H1 (cell line): ENCODE measurements around the gene ZNF775. TPM values are rescaled to one million over a fixed set of nuclear protein-coding genes. Genes with fewer than 3 reads are reported as not detected.
A peak's percentile ranks its signal among the peaks of the same experiment; 100 is the strongest.

Experiments
- CTCF ChIA-PET: fragments of 300-600 bp; sonication (Branson Sonifier 250); formaldehyde crosslinking; loops from one replicate; lab custom pipeline; 2021; ENCODE audit not compliant: partially characterized antibody; lab: Charles Lee
- POLR2A ChIA-PET: fragments of 300-600 bp; sonication (Branson Sonifier 250); formaldehyde crosslinking; loops from one replicate; lab custom pipeline; 2021; ENCODE audit warnings: inconsistent platforms; ENCODE audit not compliant: partially characterized antibody; lab: Charles Lee
- DNase-seq, 2 experiments: peaks; one replicate each; pipeline versions ENCODE4 v3.0.0 to v3.0.0-alpha.2; 2010 to 2022; ENCODE audit warnings: low spot score in 2 of 2, low read depth in 1 of 2, mixed read lengths in 1 of 2
- FAIRE-seq: peaks from 2 replicates; lab custom pipeline; 2011; peaks lifted over from hg19 to GRCh38; lab: Jason Lieb, UNC
- H2AFZ ChIP-seq: 2 replicates; pipeline ENCODE4 v1.8.1; 2012; ENCODE audit warnings: low read length, inconsistent platforms
- H2AK5ac ChIP-seq: 2 replicates; pipeline ENCODE4 v1.6.1; 2013; ENCODE audit warnings: low read depth, low read length
- H2BK120ac ChIP-seq: replicated peaks from 2 replicates; pipeline ENCODE3; 2013; ENCODE audit warnings: low read depth, low read length, inconsistent platforms
- H2BK12ac ChIP-seq: 2 replicates; pipeline ENCODE4 v1.6.1; 2013; ENCODE audit warnings: low read depth, low read length
- H2BK15ac ChIP-seq: 2 replicates; pipeline ENCODE4 v1.6.1; 2013; ENCODE audit warnings: low read length
- H2BK20ac ChIP-seq: 2 replicates; pipeline ENCODE4 v1.6.1; 2013; ENCODE audit warnings: low read length
- H2BK5ac ChIP-seq: 2 replicates; pipeline ENCODE4 v1.6.1; 2013; ENCODE audit warnings: low read depth, low read length
- H3K14ac ChIP-seq: 2 replicates; pipeline ENCODE4 v1.6.1; 2013; ENCODE audit warnings: inconsistent platforms; ENCODE audit not compliant: insufficient read length
- H3K18ac ChIP-seq: 2 replicates; pipeline ENCODE4 v1.6.1; 2013; ENCODE audit warnings: low read length; ENCODE audit errors: extremely low read depth
- H3K23ac ChIP-seq: 2 replicates; pipeline ENCODE4 v1.6.1; 2013; ENCODE audit warnings: inconsistent platforms; ENCODE audit not compliant: insufficient read length
- H3K23me2 ChIP-seq: 2 replicates; pipeline ENCODE4 v1.6.1; 2013; ENCODE audit warnings: low read depth, low read length
- H3K27ac ChIP-seq: 2 replicates; pipeline ENCODE4 v1.6.1; 2011; ENCODE audit warnings: low read depth, low read length, inconsistent platforms
- H3K27me3 ChIP-seq, 4 experiments: replicated peaks in 1 of 4; 1 replicate in 1 of 4; 2 replicates in 3 of 4; pipeline versions ENCODE4 v1.6.1 to v1.8.1; 2011 to 2013; ENCODE audit warnings: low read length in 3 of 4, mild to moderate bottlenecking in 3 of 4, inconsistent platforms in 2 of 4, mixed read lengths in 2 of 4, moderate library complexity in 1 of 4; ENCODE audit not compliant: control insufficient read depth in 3 of 4, insufficient read depth in 3 of 4; ENCODE audit errors: extremely low read depth in 1 of 4
- H3K36me3 ChIP-seq, 4 experiments: 2 replicates each; pipeline versions ENCODE4 v1.6.1 to v1.8.1; 2011 to 2013; ENCODE audit warnings: mild to moderate bottlenecking in 4 of 4, low read length in 3 of 4, moderate library complexity in 2 of 4, control low read depth in 1 of 4, inconsistent platforms in 1 of 4; ENCODE audit not compliant: insufficient read depth in 4 of 4, control insufficient read depth in 2 of 4
- H3K4ac ChIP-seq: replicated peaks from 2 replicates; pipeline ENCODE3; 2013; ENCODE audit warnings: low read length, low read depth, mixed read lengths, inconsistent platforms; ENCODE audit not compliant: insufficient read length
- H3K4me1 ChIP-seq, 4 experiments: replicated peaks in 1 of 4; 1 replicate in 1 of 4; 2 replicates in 3 of 4; pipeline versions ENCODE4 v1.6.1 to v1.8.1; 2011 to 2013; ENCODE audit warnings: low read length in 3 of 4, inconsistent platforms in 2 of 4, mixed read lengths in 1 of 4; ENCODE audit not compliant: insufficient read depth in 4 of 4, control insufficient read depth in 3 of 4
- H3K4me2 ChIP-seq, 2 experiments: 2 replicates each; pipeline versions ENCODE4 v1.6.1 to v1.8.1; 2011 to 2013; ENCODE audit warnings: low read depth in 2 of 2, low read length in 2 of 2, control low read depth in 1 of 2, inconsistent platforms in 1 of 2, mild to moderate bottlenecking in 1 of 2; ENCODE audit not compliant: insufficient read depth in 1 of 2
- H3K4me3 ChIP-seq, 4 experiments: fragments of 200-600, 300-600 bp in 1 of 4; sonication (generic), shearing (Covaris generic), sonication (Bioruptor Twin) in 1 of 4; 2 replicates each; pipeline versions ENCODE4 v1.5.1 to v1.8.1; 2011 to 2016; ENCODE audit warnings: low read length in 4 of 4, low read depth in 3 of 4, control low read depth in 2 of 4, inconsistent platforms in 2 of 4, mild to moderate bottlenecking in 2 of 4, mixed read lengths in 1 of 4, moderate library complexity in 1 of 4; ENCODE audit not compliant: insufficient read depth in 2 of 4; ENCODE audit errors: extremely low read depth in 1 of 4
- H3K56ac ChIP-seq: replicated peaks from 2 replicates; pipeline ENCODE3; 2013; ENCODE audit warnings: low read depth, mild to moderate bottlenecking, mixed read lengths, low read length, inconsistent platforms; ENCODE audit not compliant: insufficient read length
- H3K79me1 ChIP-seq: 2 replicates; pipeline ENCODE4 v1.6.1; 2013; ENCODE audit warnings: low read depth, low read length, control low read depth
- H3K79me2 ChIP-seq, 2 experiments: 2 replicates each; pipeline versions ENCODE4 v1.6.1 to v1.8.1; 2012 to 2013; ENCODE audit warnings: low read length in 2 of 2, mild to moderate bottlenecking in 2 of 2, inconsistent platforms in 1 of 2; ENCODE audit not compliant: insufficient read depth in 2 of 2, control insufficient read depth in 1 of 2
- H3K9ac ChIP-seq, 4 experiments: replicated peaks in 1 of 4; 1 replicate in 1 of 4; 2 replicates in 3 of 4; pipeline versions ENCODE4 v1.6.1 to v1.8.1; 2011 to 2013; ENCODE audit warnings: low read depth in 3 of 4, low read length in 3 of 4, control low read depth in 2 of 4, mild to moderate bottlenecking in 2 of 4, moderate library complexity in 2 of 4, inconsistent platforms in 1 of 4; ENCODE audit errors: extremely low read depth in 1 of 4
- H3K9me3 ChIP-seq, 2 experiments: 2 replicates each; pipeline versions ENCODE4 v1.6.1 to v1.8.1; 2012 to 2013; ENCODE audit warnings: mild to moderate bottlenecking in 2 of 2, moderate library complexity in 2 of 2, control low read depth in 1 of 2, inconsistent platforms in 1 of 2, low read depth in 1 of 2, low read length in 1 of 2, mixed read lengths in 1 of 2; ENCODE audit not compliant: insufficient read depth in 2 of 2
- H4K20me1 ChIP-seq, 2 experiments: replicated peaks in 1 of 2; 2 replicates each; pipeline versions ENCODE3 to v1.8.1; 2011 to 2013; ENCODE audit warnings: inconsistent platforms in 2 of 2, low read length in 2 of 2, mild to moderate bottlenecking in 1 of 2; ENCODE audit not compliant: insufficient read depth in 2 of 2, control insufficient read depth in 1 of 2
- H4K5ac ChIP-seq: 2 replicates; pipeline ENCODE4 v1.6.1; 2013; ENCODE audit warnings: low read length, low read depth, mixed read lengths, inconsistent platforms; ENCODE audit not compliant: insufficient read length
- H4K8ac ChIP-seq: 2 replicates; pipeline ENCODE4 v1.8.0; 2013; ENCODE audit warnings: mild to moderate bottlenecking, moderate library complexity, low read length, inconsistent platforms; ENCODE audit not compliant: insufficient read depth; ENCODE audit errors: extremely low read depth
- H4K91ac ChIP-seq: replicated peaks from 2 replicates; pipeline ENCODE3; 2013; ENCODE audit warnings: low read length, mixed read lengths, inconsistent platforms; ENCODE audit not compliant: insufficient read length
- ASH2L ChIP-seq: fragments of 200-600, 300-600 bp; sonication (generic); IDR thresholded peaks from one replicate; pipeline ENCODE4 v1.7.1; 2017; ENCODE audit warnings: low read length
- BCL11A ChIP-seq, 2 experiments: IDR thresholded peaks; one replicate each; pipeline ENCODE4 v1.6.1; 2011; ENCODE audit warnings: low read depth in 2 of 2, low read length in 2 of 2, mild to moderate bottlenecking in 2 of 2
- CTBP2 ChIP-seq: IDR thresholded peaks from 2 replicates; pipeline ENCODE4 v1.7.0; 2011; ENCODE audit warnings: borderline replicate concordance, mild to moderate bottlenecking, moderate library complexity, mixed read lengths, low read length; ENCODE audit not compliant: insufficient read depth, insufficient read length
- CTCF ChIP-seq, 3 experiments: IDR thresholded peaks; 1 replicate in 2 of 3; 2 replicates in 1 of 3; pipeline versions ENCODE4 v1.5.1 to v1.6.1; 2011; ENCODE audit warnings: low read length in 3 of 3, mild to moderate bottlenecking in 3 of 3, inconsistent platforms in 2 of 3, low read depth in 1 of 3, moderate library complexity in 1 of 3; ENCODE audit not compliant: insufficient read depth in 1 of 3; ENCODE audit errors: control extremely low read depth in 1 of 3
- JUND ChIP-seq: IDR thresholded peaks from 2 replicates; pipeline ENCODE4 v1.6.1; 2011; ENCODE audit warnings: mild to moderate bottlenecking, improper control_type of control experiment, low read length
- KDM1A ChIP-seq: fragments of 200-600, 300-600 bp; sonication (generic); IDR thresholded peaks from 2 replicates; pipeline ENCODE4 v1.7.1; 2016; ENCODE audit warnings: mild to moderate bottlenecking, low read length, borderline replicate concordance
- PHF8 ChIP-seq: fragments of 200-600 bp; sonication (generic); conservative IDR thresholded peaks from 2 replicates; pipeline ENCODE4 v1.7.1; 2012; ENCODE audit warnings: low read depth, mild to moderate bottlenecking, inconsistent platforms, low read length, moderate library complexity
- POLR2AphosphoS5 ChIP-seq: IDR thresholded peaks from 2 replicates; pipeline ENCODE4 v1.6.1; 2011; ENCODE audit warnings: low read depth, low read length
- TAF1 ChIP-seq: IDR thresholded peaks from 2 replicates; pipeline ENCODE4 v1.6.1; 2011; ENCODE audit warnings: mild to moderate bottlenecking, low read depth, low read length
- TCF12 ChIP-seq: IDR thresholded peaks from 2 replicates; pipeline ENCODE4 v1.6.1; 2011; ENCODE audit warnings: low read depth, mild to moderate bottlenecking, low read length
- USF2 ChIP-seq: IDR thresholded peaks from 2 replicates; pipeline ENCODE4 v1.6.1; 2011; ENCODE audit warnings: low read length, improper control_type of control experiment
- WGBS, 2 experiments: shearing (Covaris generic) in 1 of 2; methylation state at CpG; one replicate each; pipeline versions ENCODE4 v1.1.6 to v1.1.7; 2013 to 2015; ENCODE audit warnings: low lambda C conversion rate in 2 of 2, mixed read lengths in 2 of 2, inconsistent platforms in 1 of 2, low coverage in 1 of 2, missing lambda C conversion rate in 1 of 2; ENCODE audit not compliant: insufficient replicate concordance in 2 of 2, insufficient coverage in 1 of 2, insufficient read length in 1 of 2; ENCODE audit errors: extremely low coverage in 1 of 2, missing lambda C conversion rate in 1 of 2; 5-methylcytosine and 5-hydroxymethylcytosine counted together
- polyA plus RNA-seq, 7 experiments: library from polyadenylated mRNA; depleted of rRNA in 3 of 7; stranded (reverse) in 5 of 7; unstranded in 2 of 7; fragments of >200 nt in 5 of 7; fragments of 200-250 nt in 2 of 7; gene quantifications; 1 replicate in 5 of 7; 2 replicates in 1 of 7; 4 replicates in 1 of 7; pipeline versions ENCODE4 v1.2.1 to v1.2.3, GENCODE V29; 2011 to 2013; ENCODE audit warnings: missing spikeins in 2 of 7, mixed read lengths in 2 of 7
- total RNA-seq: library from RNA; stranded (reverse); fragmentation: NEBNext Ultra II Directional; extraction: Animal tissue kit (Norgen Biotek cat#: 25700); gene quantifications from 2 replicates; pipeline ENCODE4 v1.2.1, GENCODE V29; 2021

The ZNF775 gene
- total and polyA plus RNA-seq, 2 of the 8 experiments (the other 6 are each of a cell fraction or from before 2014, with no cell fraction given): 13.6 to 21.5 TPM

- H3K4me3 ChIP-seq: no peak overlapping the region
- H3K27ac ChIP-seq: no peak overlapping the region
- no peaks in the 10 kb centered on the region for H3K23me2 ChIP-seq
- H4K8ac ChIP-seq: no peak overlapping the region
- no peak overlapping the region for H3K9ac ChIP-seq
- H2BK15ac ChIP-seq: no peak overlapping the region
- WGBS, 2 experiments: 77% methylated on average over 2 of the region's 2 CpGs; no CpG with 5 or more reads in 1 of the 2 experiments
- peak in 1 of 2 experiments; percentile 39 for DNase-seq
- H2BK20ac ChIP-seq: no peak overlapping the region
- H4K20me1 ChIP-seq: no peaks in the 10 kb centered on the region
- no peaks in the 10 kb centered on the region for H3K27me3 ChIP-seq
- no peak overlapping the region for H3K4me2 ChIP-seq
- H3K23ac ChIP-seq: no peak overlapping the region
- H4K91ac ChIP-seq: no peak overlapping the region
- H3K79me1 ChIP-seq: no peaks in the 10 kb centered on the region
- H3K56ac ChIP-seq: no peak overlapping the region
- no peak overlapping the region for H4K5ac ChIP-seq
- no peaks in the 10 kb centered on the region for H3K9me3 ChIP-seq
- H2BK120ac ChIP-seq: no peak overlapping the region
- ChIA-PET CTCF (interaction anchor here (1.5 to 1.9 kb wide), 5 partner anchors 14 to 65 kb away, joined by 3 to 9 read pairs (median 7); no protein-coding TSS in a partner anchor), POLR2A (interaction anchor here (1.4 to 2.9 kb wide), 3 partner anchors 14 to 91 kb away, joined by 3 to 12 read pairs (median 4); a partner anchor contains a TSS)
- no peak overlapping the region for H3K14ac ChIP-seq
- no peaks in the 10 kb centered on the region for H3K79me2 ChIP-seq
- H3K36me3 ChIP-seq: no peaks in the 10 kb centered on the region
- no peak overlapping the region for H2AK5ac ChIP-seq
- no peak overlapping the region for H3K4ac ChIP-seq
- no peak overlapping the region for H2BK12ac ChIP-seq
- no peak overlapping the region for H2AFZ ChIP-seq
- no peak for FAIRE-seq
- H3K18ac ChIP-seq: no peak overlapping the region
- H3K4me1 ChIP-seq: peaks cover 0 to 3% (median 0%) of the 10 kb centered on the region in 4 experiments; a peak in 2 of 7 replicates
- no peak overlapping the region for H2BK5ac ChIP-seq
- TF ChIP-seq JUND: no peak
- TF ChIP-seq PHF8: no peak
- TF ChIP-seq ASH2L: no peak
- TF ChIP-seq KDM1A: no peak
- TF ChIP-seq CTBP2: no peak
- TF ChIP-seq TCF12: no peak
- no peak for TF ChIP-seq POLR2AphosphoS5
- TF ChIP-seq BCL11A (IDR thresholded peaks at IDR 0.05; ENCODE audit: low read depth in 2 of 2, low read length in 2 of 2): no peak
- TF ChIP-seq USF2: no peak
- TF ChIP-seq CTCF (IDR thresholded peaks at IDR 0.05; ENCODE audit: control extremely low read depth in 1 of 3, insufficient read depth in 1 of 3, low read depth in 1 of 3, low read length in 3 of 3): no peak
- no peak for TF ChIP-seq TAF1
Observed at GRCh38 chr7:150420242-150420641, 41.1 kb downstream of the ZNF775 start.
